A673 (cell line): Measurements from ENCODE around the gene SOCS7.

Experiments used
- EZH2 ChIP-seq: fragments of 200-600 bp; sonication (generic); IDR thresholded peaks from 2 replicates; pipeline ENCODE4 v1.6.1; 2017; ENCODE audit warnings: borderline replicate concordance, low read depth, mild to moderate bottlenecking, mixed read lengths, antibody characterized with exemption, low read length; ENCODE audit not compliant: poor library complexity, severe bottlenecking
- TF ChIP-seq, protein P1 (sequence below): fragments of 300-800, 200-600 bp; sonication (generic); conservative IDR thresholded peaks from 2 replicates; pipeline ENCODE4 v1.5.1; 2017; ENCODE audit warnings: low read depth, mild to moderate bottlenecking, antibody characterized with exemption, low read length, moderate library complexity, mixed read lengths

GRCh38 chr17:38336838-38337237, 14.8 kb upstream of the SOCS7 start:
- TF ChIP-seq, protein P1, sequence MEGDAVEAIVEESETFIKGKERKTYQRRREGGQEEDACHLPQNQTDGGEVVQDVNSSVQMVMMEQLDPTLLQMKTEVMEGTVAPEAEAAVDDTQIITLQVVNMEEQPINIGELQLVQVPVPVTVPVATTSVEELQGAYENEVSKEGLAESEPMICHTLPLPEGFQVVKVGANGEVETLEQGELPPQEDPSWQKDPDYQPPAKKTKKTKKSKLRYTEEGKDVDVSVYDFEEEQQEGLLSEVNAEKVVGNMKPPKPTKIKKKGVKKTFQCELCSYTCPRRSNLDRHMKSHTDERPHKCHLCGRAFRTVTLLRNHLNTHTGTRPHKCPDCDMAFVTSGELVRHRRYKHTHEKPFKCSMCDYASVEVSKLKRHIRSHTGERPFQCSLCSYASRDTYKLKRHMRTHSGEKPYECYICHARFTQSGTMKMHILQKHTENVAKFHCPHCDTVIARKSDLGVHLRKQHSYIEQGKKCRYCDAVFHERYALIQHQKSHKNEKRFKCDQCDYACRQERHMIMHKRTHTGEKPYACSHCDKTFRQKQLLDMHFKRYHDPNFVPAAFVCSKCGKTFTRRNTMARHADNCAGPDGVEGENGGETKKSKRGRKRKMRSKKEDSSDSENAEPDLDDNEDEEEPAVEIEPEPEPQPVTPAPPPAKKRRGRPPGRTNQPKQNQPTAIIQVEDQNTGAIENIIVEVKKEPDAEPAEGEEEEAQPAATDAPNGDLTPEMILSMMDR, result no peak
- TF ChIP-seq EZH2, result no peak
